Measurements from ENCODE around the gene FAM120AOS. TPM values are rescaled to one million over a fixed set of nuclear protein-coding genes. Genes with fewer than 3 reads are reported as not detected.

The FAM120AOS gene
- total and polyA plus RNA-seq, 12 donors: 26.2 to 62.6 (median 46.6) TPM

DNA sequence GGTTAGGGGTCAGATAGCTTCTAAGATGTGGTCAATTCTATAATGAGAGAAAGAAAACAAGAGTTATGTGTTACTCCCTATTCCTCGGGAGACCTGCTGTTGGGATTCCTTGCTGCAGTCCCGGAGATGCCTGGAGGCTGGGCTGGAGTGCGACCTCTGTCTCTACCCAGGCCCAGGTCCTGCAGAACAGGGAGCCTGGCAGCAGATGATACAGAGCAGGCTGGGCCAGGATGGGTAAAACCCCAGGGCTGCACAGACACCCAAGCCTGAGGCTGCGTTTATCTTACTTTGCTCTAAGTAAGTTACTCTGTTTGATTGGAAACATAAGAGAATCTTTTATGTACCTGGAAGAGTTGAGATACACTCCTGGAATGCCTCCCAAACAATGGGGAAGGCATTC lies 26.9 kb upstream of the FAM120AOS start:
- Histone ChIP-seq H3K27me3 (no peaks in the 10 kb centered on the region), H3K36me3 (replicated peaks in 1 of 2) (peaks cover 0 to 6% of the 10 kb centered on the region in 2 donors), H3K4me1 (replicated peaks in 1 of 2) (peaks cover 0 to 20% of the 10 kb centered on the region in 2 donors), H3K9me3 (replicated peaks in 1 of 3) (no peaks in the 10 kb centered on the region), H3K4me3 (no peak overlapping the region), H3K27ac (no peak overlapping the region)
- intact Hi-C loops (cut with DNase I): no loop called here
- TF ChIP-seq CTCF (IDR thresholded peaks at IDR 0.05) (no peak), POLR2A (IDR thresholded peaks at IDR 0.05) (no peak)
- no peak for DNase-seq
- 82 to 91% (median 85%) methylated on average over 4 of the region's 4 CpGs for WGBS, 4 donors

GRCh38 chr9:93479726-93480125 lies 26.3 kb upstream of the FAM120AOS start:
- Histone ChIP-seq H3K36me3 (replicated peaks in 1 of 2) (peaks cover 0 to 6% of the 10 kb centered on the region in 2 donors), H3K9me3 (replicated peaks in 1 of 3) (no peaks in the 10 kb centered on the region), H3K27ac (no peak overlapping the region), H3K4me3 (no peak overlapping the region), H3K27me3 (no peaks in the 10 kb centered on the region), H3K4me1 (replicated peaks in 1 of 2) (peaks cover 0 to 21% of the 10 kb centered on the region in 2 donors)
- no peak for TF ChIP-seq CTCF (IDR thresholded peaks at IDR 0.05)
- TF ChIP-seq POLR2A (IDR thresholded peaks at IDR 0.05): no peak
- 70 to 83% (median 77%) methylated on average over 4 of the region's 4 CpGs for WGBS, 4 donors
- DNase-seq: no peak
- intact Hi-C loops (cut with DNase I): no loop called here

DNA sequence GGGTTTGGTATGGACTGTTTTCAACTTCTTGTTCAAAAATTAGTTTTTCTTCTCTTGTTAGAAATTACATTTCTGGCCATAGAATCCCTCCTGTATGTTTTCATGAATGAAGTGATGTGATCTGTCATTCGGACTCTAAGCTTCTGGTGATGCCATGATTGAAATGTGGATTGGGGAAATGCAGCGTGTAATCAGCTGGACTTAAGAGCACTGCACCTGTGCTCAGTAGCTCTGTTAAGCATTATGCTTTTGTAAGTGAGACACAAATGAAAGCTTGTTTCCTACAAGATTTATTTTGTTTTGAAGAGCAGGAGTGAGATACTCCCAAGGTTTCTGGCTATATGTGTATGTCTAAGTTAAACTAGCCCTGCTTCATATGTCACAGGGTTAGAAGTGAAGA lies 24.0 kb upstream of the FAM120AOS start:
- Histone ChIP-seq H3K4me3 (no peak overlapping the region), H3K27ac (no peak overlapping the region), H3K36me3 (replicated peaks in 1 of 2) (no peaks in the 10 kb centered on the region), H3K9me3 (replicated peaks in 1 of 3) (no peaks in the 10 kb centered on the region), H3K4me1 (replicated peaks in 1 of 2) (peaks cover 0 to 13% of the 10 kb centered on the region in 2 donors), H3K27me3 (no peaks in the 10 kb centered on the region)
- intact Hi-C loops (cut with DNase I): no loop called here
- DNase-seq: no peak
- 86 to 95% (median 91%) methylated on average over 2 of the region's 2 CpGs for WGBS, 4 donors
- no peak for TF ChIP-seq POLR2A (IDR thresholded peaks at IDR 0.05)
- no peak for TF ChIP-seq CTCF (IDR thresholded peaks at IDR 0.05)

DNA sequence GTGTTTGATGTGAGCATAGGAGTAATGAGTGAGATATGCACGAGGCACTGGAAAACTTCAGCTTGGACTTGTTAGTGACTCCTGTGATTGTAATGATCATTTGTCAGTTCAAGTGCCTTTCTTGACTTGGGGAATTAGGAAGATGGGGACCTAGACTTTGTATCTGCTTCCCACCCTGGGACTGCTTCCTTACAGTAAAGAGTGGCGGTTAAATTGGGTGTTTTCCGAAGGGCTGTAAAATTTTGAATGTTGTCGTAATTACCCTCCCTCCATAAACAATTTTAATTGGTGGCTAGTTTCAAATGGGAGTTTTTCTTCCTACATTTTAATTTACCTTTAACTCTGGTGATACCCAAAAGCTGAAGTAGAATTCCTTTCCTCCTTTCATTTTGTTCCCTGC lies 23.5 kb upstream of the FAM120AOS start:
- WGBS, 4 donors: 93 to 96% (median 95%) methylated on average over 4 of the region's 4 CpGs
- Histone ChIP-seq H3K9me3 (replicated peaks in 1 of 3) (no peaks in the 10 kb centered on the region), H3K4me3 (no peak overlapping the region), H3K36me3 (replicated peaks in 1 of 2) (no peaks in the 10 kb centered on the region), H3K27ac (no peak overlapping the region), H3K27me3 (no peaks in the 10 kb centered on the region), H3K4me1 (replicated peaks in 1 of 2) (peaks cover 0 to 12% of the 10 kb centered on the region in 2 donors)
- TF ChIP-seq CTCF (IDR thresholded peaks at IDR 0.05): no peak
- TF ChIP-seq POLR2A (IDR thresholded peaks at IDR 0.05): no peak
- DNase-seq: no peak
- intact Hi-C loops (cut with DNase I): no loop called here
